Ovary (tissue), 9 donors: ENCODE results near the gene PSG7. TPM values are rescaled to one million over a fixed set of nuclear protein-coding genes. Genes with fewer than 3 reads are reported as not detected.
"Not testable (repeated sequence)": the region's sequence is repeated elsewhere in the genome, so short reads cannot be mapped to it uniquely, and the experiment has no call there.

Source experiments
- DNase-seq, 5 donors: peaks; one replicate each; pipeline ENCODE4 v3.0.0-alpha.2; 2019 to 2020
- H3K27ac ChIP-seq, 2 donors: fragments of 200-600 bp; one replicate each; pipeline versions ENCODE4 v1.5.1 to v1.8.0; 2019 to 2022
- H3K27me3 ChIP-seq: fragments of 200-600 bp; one replicate; pipeline ENCODE4 v1.8.0; 2022
- H3K36me3 ChIP-seq: fragments of 200-600 bp; sonication (generic); one replicate; pipeline ENCODE4 v1.5.1; 2019
- H3K4me1 ChIP-seq: one replicate; pipeline ENCODE4 v1.8.1; 2013; ENCODE audit warnings: mild to moderate bottlenecking, moderate library complexity; ENCODE audit not compliant: insufficient read depth
- H3K4me3 ChIP-seq: fragments of 200-600 bp; sonication (generic); one replicate; pipeline ENCODE4 v1.5.1; 2017
- H3K9me3 ChIP-seq, 2 donors: fragments of 200-600 bp in 1 of 2; sonication (generic) in 1 of 2; one replicate each; pipeline versions ENCODE4 v1.5.1 to v1.8.1; 2013 to 2019; ENCODE audit warnings: mild to moderate bottlenecking in 1 of 2, moderate library complexity in 1 of 2
- EP300 ChIP-seq: sonication (generic); formaldehyde crosslinking; IDR thresholded peaks from one replicate; pipeline ENCODE4 v1.6.1; 2017; ENCODE audit warnings: antibody characterized with exemption
- POLR2A ChIP-seq: fragments of 450-650 bp; IDR thresholded peaks from one replicate; pipeline ENCODE4 v1.6.1; 2017; ENCODE audit warnings: antibody characterized with exemption, mild to moderate bottlenecking, moderate library complexity
- WGBS, 3 donors: extraction: QIAGEN DNeasy Blood & Tissue Kit in 1 of 3; methylation state at CpG; one replicate each; pipeline versions ENCODE4 v1.1.5 to v1.1.7; 2013 to 2017; 5-methylcytosine and 5-hydroxymethylcytosine counted together
- intact Hi-C, 4 donors: fragments of 100-400 bp; cut with DNase I; formaldehyde crosslinking; loops; one replicate each; pipeline versions ENCODE4 v1.11.0 to v1.15.1; 2022 to 2023
- polyA plus RNA-seq, 2 donors: library from polyadenylated mRNA; stranded (reverse); fragments of 200-250 nt in 1 of 2; fragments of 350-450 nt in 1 of 2; fragmentation: Illumina TruSeq in 1 of 2; extraction: RNeasy Lipid Tissue Mini Kit (QIAGEN cat#74804) in 1 of 2; gene quantifications; one replicate each; pipeline ENCODE4 v1.2.3, GENCODE V29; 2013 to 2014
- total RNA-seq, 7 donors: library from RNA; depleted of rRNA in 2 of 7; stranded (reverse); fragments of >200 nt in 2 of 7; fragmentation: NEBNext Ultra II Directional in 3 of 7; extraction: Animal tissue kit (Norgen Biotek cat#: 25700) in 3 of 7; gene quantifications; one replicate each; pipeline versions ENCODE4 v1.1.0 to v1.2.4, GENCODE V29; 2016 to 2023
- TF ChIP-seq, protein P1 (sequence below), 3 donors: fragments of 450-650 bp in 2 of 3; fragments of 200-600 bp in 1 of 3; IDR thresholded peaks; one replicate each; pipeline versions ENCODE4 v1.5.1 to v1.8.0; 2016 to 2022; ENCODE audit warnings: antibody characterized with exemption in 3 of 3, mild to moderate bottlenecking in 1 of 3
- donor health status: DM: no; HTN: no; CAD: no; lungs with moderate emphysema.
- donor health status: DM: no; HTN: no; CAD: no.
- donor health status: Bipolar disorder and iron deficiency.
- donor health status: DM: yes; HTN: yes; CAD: no.
- donor health status: DM: no; HTN: no; CAD: no.
- donor health status: DM: yes; HTN: yes; CAD: no.

The PSG7 gene
- total and polyA plus RNA-seq, 9 donors, result 0.13 TPM; not detected in 8

DNA sequence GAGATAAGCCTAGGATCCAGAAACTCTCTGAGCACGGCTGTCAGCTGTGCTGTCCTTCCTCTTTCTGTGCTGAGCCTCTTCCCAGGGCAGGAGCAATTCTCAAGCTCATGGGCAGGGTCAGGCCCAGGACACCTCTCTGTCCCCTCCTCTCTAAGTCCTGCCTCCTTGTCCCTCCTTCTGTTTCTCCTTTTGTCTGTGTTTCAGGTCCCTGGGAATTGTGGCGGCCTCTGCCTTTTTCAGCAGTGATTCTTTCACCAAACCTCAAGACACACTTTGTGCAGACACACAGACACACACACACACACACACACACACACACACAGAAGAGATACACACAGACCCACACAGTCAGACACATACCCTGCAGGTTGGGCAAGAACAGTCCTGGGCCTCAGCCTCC is 57.4 kb downstream of the PSG7 start, which contains the start of gene PSG1:
TSS of gene PSG1 (minus strand) at position 101 of the 400 bp plus-strand sequence. CDS start 132 bp downstream, outside the sequence.
- Histone ChIP-seq H3K4me3 (no peak within 1 kb of the TSS), H3K27me3 (no peaks in the 10 kb centered on the region), H3K36me3 (no peaks in the 10 kb centered on the region), H3K4me1 (no peaks in the 10 kb centered on the region), H3K27ac (no peak within 1 kb of the TSS), H3K9me3 (no peaks in the 10 kb centered on the region)
- WGBS, 3 donors, result 23 to 71% (median 60%) methylated on average over 2 of the region's 2 CpGs
- DNase-seq, result no peak
- intact Hi-C loops, result no loop called here
- TF ChIP-seq EP300 (no peak), POLR2A (no peak)
- TF ChIP-seq, protein P1, sequence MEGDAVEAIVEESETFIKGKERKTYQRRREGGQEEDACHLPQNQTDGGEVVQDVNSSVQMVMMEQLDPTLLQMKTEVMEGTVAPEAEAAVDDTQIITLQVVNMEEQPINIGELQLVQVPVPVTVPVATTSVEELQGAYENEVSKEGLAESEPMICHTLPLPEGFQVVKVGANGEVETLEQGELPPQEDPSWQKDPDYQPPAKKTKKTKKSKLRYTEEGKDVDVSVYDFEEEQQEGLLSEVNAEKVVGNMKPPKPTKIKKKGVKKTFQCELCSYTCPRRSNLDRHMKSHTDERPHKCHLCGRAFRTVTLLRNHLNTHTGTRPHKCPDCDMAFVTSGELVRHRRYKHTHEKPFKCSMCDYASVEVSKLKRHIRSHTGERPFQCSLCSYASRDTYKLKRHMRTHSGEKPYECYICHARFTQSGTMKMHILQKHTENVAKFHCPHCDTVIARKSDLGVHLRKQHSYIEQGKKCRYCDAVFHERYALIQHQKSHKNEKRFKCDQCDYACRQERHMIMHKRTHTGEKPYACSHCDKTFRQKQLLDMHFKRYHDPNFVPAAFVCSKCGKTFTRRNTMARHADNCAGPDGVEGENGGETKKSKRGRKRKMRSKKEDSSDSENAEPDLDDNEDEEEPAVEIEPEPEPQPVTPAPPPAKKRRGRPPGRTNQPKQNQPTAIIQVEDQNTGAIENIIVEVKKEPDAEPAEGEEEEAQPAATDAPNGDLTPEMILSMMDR (IDR thresholded peaks at IDR 0.05), result no peak

DNA sequence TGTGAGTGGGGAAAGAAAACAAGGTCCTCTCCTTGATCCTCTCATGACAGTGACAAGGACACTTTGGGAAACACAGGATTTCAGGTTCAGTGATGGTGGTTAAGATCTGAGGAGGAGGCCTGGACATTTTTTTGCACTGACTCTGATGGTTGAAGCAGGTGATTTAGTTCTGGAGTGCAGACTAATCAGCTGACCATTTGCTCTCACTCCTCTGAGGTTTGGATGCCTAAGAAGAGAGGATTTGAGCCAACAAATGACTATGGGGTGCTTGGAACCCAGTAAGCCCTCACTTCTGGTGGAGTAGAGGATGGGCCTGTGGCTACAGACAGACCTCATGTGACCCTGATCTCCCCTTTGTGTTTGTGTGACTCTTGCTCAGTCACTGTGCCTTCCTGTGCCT is 60.4 kb downstream of the PSG7 start:
- H3K27me3 ChIP-seq, intact Hi-C loops, H3K27ac ChIP-seq, DNase-seq, H3K36me3 ChIP-seq, H3K4me3 ChIP-seq, H3K9me3 ChIP-seq, H3K4me1 ChIP-seq: not testable (repeated sequence)

DNA sequence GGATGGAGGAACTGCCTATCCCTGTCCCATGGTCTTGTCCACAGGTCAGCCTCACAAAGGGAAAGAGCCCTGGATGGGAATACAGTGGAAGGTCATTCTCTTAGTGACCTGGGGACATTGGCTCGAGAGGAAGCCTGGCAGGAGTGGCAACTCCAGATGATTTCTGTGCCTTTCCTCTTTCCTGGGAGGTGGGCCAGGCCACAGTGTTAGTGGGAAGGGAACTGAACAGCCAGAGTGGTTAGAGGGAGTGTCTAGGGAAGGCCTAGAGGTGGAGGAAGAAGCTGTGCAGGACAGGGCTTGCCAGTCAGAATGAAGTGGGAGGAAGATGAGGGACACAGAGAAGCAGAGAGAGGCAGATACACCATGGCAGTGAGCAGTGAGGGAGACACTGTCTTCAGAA is 61.1 kb downstream of the PSG7 start:
- WGBS, 3 donors, result 26 to 45% (median 27%) methylated on average over 1 of the region's 1 CpG
- H3K9me3 ChIP-seq, H3K36me3 ChIP-seq, intact Hi-C loops, H3K27ac ChIP-seq, DNase-seq, H3K27me3 ChIP-seq, H3K4me3 ChIP-seq, H3K4me1 ChIP-seq: not testable (repeated sequence)

DNA sequence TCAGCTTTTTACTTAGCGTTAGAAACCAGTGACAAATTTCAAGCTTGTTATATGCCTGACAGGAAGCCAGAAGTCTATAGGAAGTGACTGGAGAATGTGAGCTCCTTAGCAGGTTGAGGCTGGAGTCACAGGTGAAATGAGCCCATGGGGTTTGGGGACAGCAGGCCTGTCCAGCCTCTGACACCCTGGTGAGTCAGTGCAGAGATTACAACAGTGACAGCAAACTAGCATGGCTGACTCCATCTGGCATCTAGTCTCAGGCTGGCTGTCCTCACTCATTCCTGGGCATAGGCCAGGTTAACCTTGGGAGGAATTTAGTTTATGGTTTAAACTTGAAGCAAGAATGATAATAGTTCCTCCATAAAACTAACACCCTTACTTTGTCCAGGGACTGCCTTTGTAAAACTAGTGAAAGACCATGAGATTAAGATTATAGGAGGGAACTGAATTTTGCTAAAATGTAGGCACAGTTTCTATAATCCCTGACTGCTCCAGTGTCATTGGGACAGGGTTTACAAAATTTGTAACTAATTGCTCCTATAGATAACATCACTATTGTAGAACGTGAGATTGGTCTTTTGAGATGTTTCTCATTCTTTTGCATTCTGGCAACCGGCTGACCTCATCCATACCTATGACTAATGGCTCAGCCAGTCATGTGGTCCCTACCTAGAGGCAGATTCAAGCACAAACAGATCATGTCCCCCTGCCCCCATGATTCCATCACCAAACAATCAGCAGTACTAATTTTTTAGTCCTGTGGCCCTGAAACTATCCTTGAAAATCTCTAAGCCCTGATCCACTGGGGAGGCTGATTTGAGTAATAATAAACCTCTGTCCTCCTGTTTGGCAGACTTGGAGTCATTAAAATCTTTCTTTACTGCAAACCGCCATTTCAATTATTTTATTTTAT is 61.9 kb downstream of the PSG7 start:
- 47 to 60% (median 52%) methylated on average over 4 of the region's 4 CpGs for WGBS, 3 donors
- H3K27me3 ChIP-seq, intact Hi-C loops, DNase-seq, H3K4me3 ChIP-seq, H3K4me1 ChIP-seq, H3K9me3 ChIP-seq, H3K27ac ChIP-seq, H3K36me3 ChIP-seq: not testable (repeated sequence)

DNA sequence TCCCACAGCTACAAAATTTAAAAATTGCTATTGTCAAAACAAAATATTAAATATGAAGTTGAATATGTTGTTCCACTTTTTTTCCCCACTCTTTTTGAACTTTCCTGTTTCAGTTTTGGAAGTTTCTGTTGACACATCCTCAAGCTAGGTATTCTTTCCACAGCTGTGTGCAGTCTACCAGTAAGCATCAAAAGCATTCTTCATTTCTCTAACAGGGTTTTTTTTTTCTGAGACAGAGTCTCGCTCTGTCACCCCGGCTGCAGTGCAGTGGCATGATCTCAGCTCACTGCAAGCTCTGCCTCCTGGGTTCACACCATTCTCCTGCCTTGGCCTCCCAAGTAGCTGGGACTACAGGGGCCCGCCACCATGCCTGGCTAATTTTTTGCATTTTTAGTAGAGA is 62.9 kb downstream of the PSG7 start:
- WGBS, 3 donors, result 69 to 89% (median 74%) methylated on average over 3 of the region's 3 CpGs
- H3K9me3 ChIP-seq, result not testable (repeated sequence)

More for the DNA sequence above, 62.9 kb downstream of the PSG7 start:
- DNase-seq, H3K27ac ChIP-seq, H3K36me3 ChIP-seq, intact Hi-C loops, H3K4me1 ChIP-seq, H3K27me3 ChIP-seq, H3K4me3 ChIP-seq: not testable (repeated sequence)

Other genes with a start within 250 kb of the PSG7 start
- not detected for gene PSG3, start 196.7 kb downstream of the PSG7 start, total RNA-seq
- gene PSG3, start 196.7 kb downstream of the PSG7 start, polyA plus RNA-seq, result under 1 TPM in 1 of 2 donors, not detected in 1; 0.42 TPM
- gene PSG8, start 171.5 kb downstream of the PSG7 start, total RNA-seq, result not detected
- not detected for gene PSG8, start 171.5 kb downstream of the PSG7 start, polyA plus RNA-seq
- gene PSG1, start 57.5 kb downstream of the PSG7 start, total RNA-seq, result not detected
- gene PSG1, start 57.5 kb downstream of the PSG7 start, polyA plus RNA-seq, result under 1 TPM in 1 of 2 donors, not detected in 1; 0.27 TPM
- not detected for gene PSG6, start 19.3 kb downstream of the PSG7 start, total RNA-seq
- not detected for gene PSG6, start 19.3 kb downstream of the PSG7 start, polyA plus RNA-seq
- gene PSG11, start 89.3 kb upstream of the PSG7 start, total RNA-seq, result not detected
- gene PSG11, start 89.3 kb upstream of the PSG7 start, polyA plus RNA-seq, result not detected
- gene PSG2, start 145.5 kb upstream of the PSG7 start, total RNA-seq, result not detected
- not detected for gene PSG2, start 145.5 kb upstream of the PSG7 start, polyA plus RNA-seq
- not detected for gene PSG5, start 249.3 kb upstream of the PSG7 start, total RNA-seq
- not detected for gene PSG5, start 249.3 kb upstream of the PSG7 start, polyA plus RNA-seq